Measurements from ENCODE around the gene NPW. TPM values are rescaled to one million over a fixed set of nuclear protein-coding genes. Genes with fewer than 3 reads are reported as not detected.

The NPW gene
- total RNA-seq, 3 donors from 2014 or later = not detected

GRCh38 chr16:1990101-1990350, 29.6 kb upstream of the NPW start:
- Histone ChIP-seq H3K27ac (no peak overlapping the region), H3K27me3 (peaks cover 5 to 25% of the 10 kb centered on the region in 2 donors), H3K9me3 (no peaks in the 10 kb centered on the region), H3K4me3 (peak overlapping the region in 2 of 3 donors; percentile 39 to 67), H3K36me3 (no peaks in the 10 kb centered on the region), H3K4me1 (peaks cover 4 to 20% of the 10 kb centered on the region in 2 donors)
- intact Hi-C loops (cut with DNase I; ENCODE audit: low total_unique reads) = no loop called here
- DNase-seq (ENCODE audit: low spot score in 2 of 2) = no peak
- TF ChIP-seq POLR2A (IDR thresholded peaks at IDR 0.05) (no peak), POLR2AphosphoS5 (IDR thresholded peaks at IDR 0.05) (no peak), CTCF (IDR thresholded peaks at IDR 0.05) (no peak)

- no peak for DNase-seq (ENCODE audit: low spot score in 2 of 2)
- H3K9me3 ChIP-seq = no peaks in the 10 kb centered on the region
- H3K36me3 ChIP-seq = no peaks in the 10 kb centered on the region
- peak overlapping the region in 2 of 3 donors; percentile 39 to 67 for H3K4me3 ChIP-seq
- H3K27me3 ChIP-seq = peaks cover 5 to 25% of the 10 kb centered on the region in 2 donors
- TF ChIP-seq POLR2A (IDR thresholded peaks at IDR 0.05) (no peak), POLR2AphosphoS5 (IDR thresholded peaks at IDR 0.05) (no peak), CTCF (IDR thresholded peaks at IDR 0.05) (no peak)
- H3K27ac ChIP-seq = no peak overlapping the region
- intact Hi-C loops (cut with DNase I; ENCODE audit: low total_unique reads) = no loop called here
- peaks cover 0 to 15% of the 10 kb centered on the region in 2 donors for H3K4me1 ChIP-seq
Observed at GRCh38 chr16:1990351-1991134, 29.0 kb upstream of the NPW start.

GRCh38 chr16:1991135-1991551, 28.4 kb upstream of the NPW start:
- Histone ChIP-seq H3K4me1 (peaks cover 0 to 15% of the 10 kb centered on the region in 2 donors), H3K9me3 (no peaks in the 10 kb centered on the region), H3K4me3 (peak overlapping the region in 2 of 3 donors; percentile 48 to 67), H3K27me3 (peaks cover 5 to 25% of the 10 kb centered on the region in 2 donors), H3K27ac (no peak overlapping the region), H3K36me3 (no peaks in the 10 kb centered on the region)
- no peak for DNase-seq (ENCODE audit: low spot score in 2 of 2)
- intact Hi-C loops (cut with DNase I; ENCODE audit: low total_unique reads) = no loop called here
- TF ChIP-seq CTCF (IDR thresholded peaks at IDR 0.05) = no peak
- TF ChIP-seq POLR2A (IDR thresholded peaks at IDR 0.05) = no peak
- TF ChIP-seq POLR2AphosphoS5 (IDR thresholded peaks at IDR 0.05) = no peak

- Histone ChIP-seq H3K4me1 (peaks cover 0 to 15% of the 10 kb centered on the region in 2 donors), H3K27me3 (peaks cover 5 to 25% of the 10 kb centered on the region in 2 donors), H3K27ac (peak overlapping the region in 1 of 2 donors; percentile 29), H3K36me3 (no peaks in the 10 kb centered on the region), H3K4me3 (peak overlapping the region; percentile 30 to 67 (median 48)), H3K9me3 (no peaks in the 10 kb centered on the region)
- no peak for TF ChIP-seq POLR2AphosphoS5 (IDR thresholded peaks at IDR 0.05)
- no peak for TF ChIP-seq CTCF (IDR thresholded peaks at IDR 0.05)
- no peak for TF ChIP-seq POLR2A (IDR thresholded peaks at IDR 0.05)
- intact Hi-C loops (cut with DNase I; ENCODE audit: low total_unique reads) = no loop called here
- no peak for DNase-seq (ENCODE audit: low spot score in 2 of 2)
Observed at GRCh38 chr16:1991588-1991947, 28.0 kb upstream of the NPW start.

GRCh38 chr16:1991948-1992703, 27.5 kb upstream of the NPW start:
- no peak for TF ChIP-seq CTCF (IDR thresholded peaks at IDR 0.05)
- Histone ChIP-seq H3K27ac (peak overlapping the region; percentile 15 to 31), H3K36me3 (no peaks in the 10 kb centered on the region), H3K27me3 (peaks cover 5 to 25% of the 10 kb centered on the region in 2 donors), H3K4me1 (peaks cover 0 to 15% of the 10 kb centered on the region in 2 donors), H3K4me3 (peak overlapping the region; percentile 30 to 67 (median 48)), H3K9me3 (no peaks in the 10 kb centered on the region)
- peak; percentile 87 to 92 for DNase-seq (ENCODE audit: low spot score in 2 of 2)
- intact Hi-C loops (cut with DNase I; ENCODE audit: low total_unique reads) = no loop called here

Measured in breast epithelium (tissue), 4 donors.